SK-N-SH (cell line): Measurements from ENCODE around the gene RAB26. TPM values are rescaled to one million over a fixed set of nuclear protein-coding genes. Genes with fewer than 3 reads are reported as not detected.

Source experiments
- CTCF ChIA-PET: fragments of 300-600, 350-600 bp; formaldehyde crosslinking; extraction: SDS; loops from one replicate; lab custom pipeline; 2021; lab: Yijun Ruan, JAX
- POLR2A ChIA-PET: fragments of 350-600 bp; sonication (Branson Sonifier 250); formaldehyde crosslinking; extraction: SDS; loops from one replicate; lab custom pipeline; 2020; ENCODE audit warnings: antibody characterized with exemption, inconsistent platforms; lab: Yijun Ruan, JAX
- DNase-seq: peaks from one replicate; pipeline ENCODE4 v3.0.0; 2012
- H2AFZ ChIP-seq: fragments of 200-600 bp; sonication (generic); 2 replicates; pipeline ENCODE4 v1.8.1; 2016; ENCODE audit warnings: antibody characterized with exemption, mild to moderate bottlenecking, low read depth
- H3F3A ChIP-seq: fragments of 200-600 bp; sonication (generic); replicated peaks from 2 replicates; pipeline ENCODE3; 2016; ENCODE audit warnings: antibody characterized with exemption, mild to moderate bottlenecking; ENCODE audit not compliant: insufficient read depth
- H3K27ac ChIP-seq, 2 experiments: fragments of 200-500 bp in 1 of 2; fragments of 200-600 bp in 1 of 2; sonication (Bioruptor generic) in 1 of 2; sonication (generic), shearing (Covaris generic) in 1 of 2; 2 replicates each; pipeline versions ENCODE4 v1.5.1 to v1.6.1; 2014 to 2016; ENCODE audit warnings: low read depth in 2 of 2, inconsistent platforms in 1 of 2, low read length in 1 of 2, mild to moderate bottlenecking in 1 of 2, mixed read lengths in 1 of 2
- H3K27me3 ChIP-seq: fragments of 200-600 bp; sonication (generic), shearing (Covaris generic); 2 replicates; pipeline ENCODE4 v1.6.1; 2016; ENCODE audit warnings: mixed run types; ENCODE audit not compliant: insufficient read depth
- H3K36me3 ChIP-seq, 2 experiments: fragments of 200-500 bp in 1 of 2; fragments of 200-600 bp in 1 of 2; sonication (Bioruptor generic) in 1 of 2; sonication (generic) in 1 of 2; replicated peaks in 1 of 2; 2 replicates each; pipeline versions ENCODE3 to v1.5.1; 2014 to 2016; ENCODE audit warnings: low read length in 1 of 2, mild to moderate bottlenecking in 1 of 2; ENCODE audit not compliant: insufficient read depth in 2 of 2, control insufficient read depth in 1 of 2
- H3K4me1 ChIP-seq, 2 experiments: fragments of 200-500 bp in 1 of 2; fragments of 200-600 bp in 1 of 2; sonication (Bioruptor generic) in 1 of 2; sonication (generic), shearing (Covaris generic) in 1 of 2; 2 replicates each; pipeline versions ENCODE4 v1.5.1 to v1.6.1; 2014 to 2016; ENCODE audit warnings: low read depth in 1 of 2, low read length in 1 of 2, mixed run types in 1 of 2; ENCODE audit not compliant: insufficient read depth in 2 of 2, control insufficient read depth in 1 of 2
- H3K4me2 ChIP-seq: fragments of 200-600 bp; sonication (generic), shearing (Covaris generic); 2 replicates; pipeline ENCODE4 v1.6.1; 2017; ENCODE audit warnings: mixed run types
- H3K4me3 ChIP-seq, 2 experiments: fragments of 200-500 bp in 1 of 2; fragments of 200-600 bp in 1 of 2; sonication (Bioruptor generic) in 1 of 2; sonication (generic), shearing (Covaris generic) in 1 of 2; 2 replicates each; pipeline versions ENCODE4 v1.5.1 to v1.8.1; 2014 to 2016; ENCODE audit warnings: low read depth in 2 of 2, inconsistent platforms in 1 of 2, low read length in 1 of 2, mild to moderate bottlenecking in 1 of 2, mixed read lengths in 1 of 2, moderate library complexity in 1 of 2
- H3K79me2 ChIP-seq: fragments of 200-600 bp; sonication (generic); 2 replicates; pipeline ENCODE4 v1.8.1; 2017; ENCODE audit warnings: mild to moderate bottlenecking; ENCODE audit not compliant: insufficient read depth
- H3K9ac ChIP-seq: fragments of 200-600 bp; sonication (generic); 2 replicates; pipeline ENCODE4 v1.6.1; 2017; ENCODE audit warnings: mixed run types
- H3K9me2 ChIP-seq: fragments of 200-600 bp; sonication (generic); 2 replicates; pipeline ENCODE4 v1.6.1; 2017; ENCODE audit warnings: mixed run types
- H3K9me3 ChIP-seq: fragments of 200-600 bp; sonication (generic); 2 replicates; pipeline ENCODE4 v1.6.1; 2017; ENCODE audit warnings: mixed run types, mild to moderate bottlenecking, moderate library complexity
- H4K20me1 ChIP-seq: fragments of 200-600 bp; sonication (generic); 2 replicates; pipeline ENCODE4 v1.6.1; 2017; ENCODE audit warnings: mild to moderate bottlenecking, mixed run types; ENCODE audit not compliant: insufficient read depth
- CHD2 ChIP-seq: fragments of 150-350 bp; IDR thresholded peaks from 2 replicates; pipeline ENCODE4 v1.6.1; 2018; ENCODE audit warnings: low read length; ENCODE audit not compliant: partially characterized antibody
- EP300 ChIP-seq, 2 experiments: IDR thresholded peaks; 2 replicates each; pipeline versions ENCODE4 v1.4.0 to v1.6.1; 2012; ENCODE audit warnings: borderline replicate concordance in 1 of 2, low read depth in 1 of 2, low read length in 1 of 2
- JUND ChIP-seq: IDR thresholded peaks from 2 replicates; pipeline ENCODE4 v1.4.0; 2012
- NFIC ChIP-seq: IDR thresholded peaks from 2 replicates; pipeline ENCODE4 v1.4.0; 2012; ENCODE audit warnings: borderline replicate concordance
- NRF1 ChIP-seq: IDR thresholded peaks from 2 replicates; pipeline ENCODE4 v1.6.1; 2012; ENCODE audit warnings: low read depth, mild to moderate bottlenecking, low read length
- POLR2AphosphoS5 ChIP-seq: IDR thresholded peaks from 2 replicates; pipeline ENCODE4 v1.6.1; 2012; ENCODE audit warnings: low read depth, low read length
- RAD21 ChIP-seq: IDR thresholded peaks from 2 replicates; pipeline ENCODE4 v1.6.1; 2012; ENCODE audit warnings: mild to moderate bottlenecking, low read length
- RCOR1 ChIP-seq: fragments of 150-350 bp; IDR thresholded peaks from 2 replicates; pipeline ENCODE4 v1.6.1; 2017; ENCODE audit warnings: antibody characterized with exemption, low read length
- SMC3 ChIP-seq: IDR thresholded peaks from 2 replicates; pipeline ENCODE4 v1.6.1; 2012; ENCODE audit warnings: low read depth, low read length, improper control_type of control experiment
- TEAD4 ChIP-seq: IDR thresholded peaks from 2 replicates; pipeline ENCODE4 v1.4.0; 2012; ENCODE audit warnings: mild to moderate bottlenecking, borderline replicate concordance; ENCODE audit not compliant: insufficient read depth
- WGBS: methylation state at CpG from one replicate; pipeline ENCODE4 v1.1.6; 2017; ENCODE audit warnings: low lambda C conversion rate; 5-methylcytosine and 5-hydroxymethylcytosine counted together
- polyA plus RNA-seq, 3 experiments: library from polyadenylated mRNA; depleted of rRNA; stranded (reverse); fragments of >200 nt; gene quantifications; 2 replicates each; pipeline ENCODE4 v1.2.3, GENCODE V29; 2012
- TF ChIP-seq, protein P1 (sequence below): IDR thresholded peaks from 2 replicates; pipeline ENCODE4 v1.4.0; 2012; ENCODE audit warnings: low read depth
- TF ChIP-seq, protein P2 (sequence below): fragments of 200-600 bp; sonication (generic); IDR thresholded peaks from 2 replicates; pipeline ENCODE4 v1.6.1; 2017; ENCODE audit warnings: antibody characterized with exemption, mild to moderate bottlenecking, moderate library complexity
- TF ChIP-seq, protein P3 (sequence below): IDR thresholded peaks from 2 replicates; pipeline ENCODE4 v1.4.0; 2012; ENCODE audit warnings: low read depth, borderline replicate concordance
- TF ChIP-seq, protein P4 (sequence below): IDR thresholded peaks from 2 replicates; pipeline ENCODE4 v1.6.1; 2012; ENCODE audit warnings: mild to moderate bottlenecking, low read depth, low read length, moderate library complexity

The RAB26 gene
- polyA plus RNA-seq, 1 of the 3 experiments (the other 2 are of a cell fraction), result 14.3 TPM

DNA sequence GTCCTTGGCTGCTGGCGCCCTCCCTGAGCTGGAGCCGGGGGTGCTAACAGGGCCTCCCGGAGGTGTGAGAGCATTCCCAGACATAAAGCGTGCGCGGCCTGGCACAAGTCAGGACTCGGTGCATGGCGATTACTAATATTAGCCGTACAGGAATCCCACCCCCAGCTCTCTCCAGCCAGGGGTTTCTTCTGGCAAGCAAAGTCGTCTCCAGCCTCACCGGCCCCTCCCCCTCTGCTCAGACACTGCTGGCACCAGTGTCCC is 43.0 kb downstream of the RAB26 start:
- H3K27ac ChIP-seq, result no peak overlapping the region
- no peaks in the 10 kb centered on the region for H4K20me1 ChIP-seq
- no peak overlapping the region for H2AFZ ChIP-seq
- no peak for TF ChIP-seq TEAD4
- TF ChIP-seq NRF1, result no peak
- TF ChIP-seq EP300 (IDR thresholded peaks at IDR 0.05; ENCODE audit: borderline replicate concordance in 1 of 2, low read depth in 1 of 2, low read length in 1 of 2), result no peak
- no peak for TF ChIP-seq JUND
- TF ChIP-seq, all 33 proteins: peak for 0
- DNase-seq, result no peak
- Histone ChIP-seq H3K9me2 (no peaks in the 10 kb centered on the region), H3K4me1 (peaks cover 0 to 16% of the 10 kb centered on the region in 2 experiments; a peak in 1 of 4 replicates), H3F3A (no peaks in the 10 kb centered on the region), H3K27me3 (no peaks in the 10 kb centered on the region), H3K79me2 (no peaks in the 10 kb centered on the region), H3K9ac (no peak overlapping the region), H3K9me3 (no peaks in the 10 kb centered on the region), H3K4me2 (no peak overlapping the region), H3K4me3 (no peak overlapping the region), H3K36me3 (no peaks in the 10 kb centered on the region)
- ChIA-PET CTCF (no interaction called here), POLR2A (no interaction called here)
- 74% methylated on average over 3 of the region's 11 CpGs for WGBS

DNA sequence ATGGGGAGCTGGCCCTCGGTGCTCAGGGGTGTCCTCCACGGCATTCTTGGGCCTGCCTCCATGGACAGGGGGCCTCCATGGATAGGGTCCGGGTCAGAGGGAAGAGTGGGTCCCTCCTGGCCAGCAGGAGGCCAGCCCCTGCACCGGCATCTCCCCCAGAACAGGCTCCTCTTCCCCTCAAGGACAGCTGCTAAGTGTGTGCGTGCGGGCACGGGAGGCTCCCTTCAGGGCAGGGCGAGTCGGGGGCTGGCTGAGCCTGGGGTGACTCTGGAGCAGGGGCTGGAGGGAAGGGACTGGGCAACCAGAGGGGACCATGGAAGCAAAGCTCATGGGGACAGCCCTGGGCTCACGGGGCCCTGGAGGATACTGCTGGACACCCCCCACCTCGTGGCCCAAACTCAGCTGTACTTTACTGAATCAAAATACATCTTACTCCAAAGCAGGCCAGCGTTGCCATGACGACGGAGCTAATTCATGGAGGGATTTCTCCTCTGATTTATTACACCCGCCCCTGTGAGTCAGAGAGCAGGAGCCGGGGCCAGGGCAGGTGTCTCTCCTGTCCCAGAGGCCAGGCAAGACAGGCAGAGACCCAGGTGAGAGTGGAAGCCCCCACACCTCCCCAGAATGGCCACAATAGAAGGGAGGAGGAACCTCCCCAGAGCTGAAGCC is 45.9 kb downstream of the RAB26 start:
- H3K9me3 ChIP-seq, result no peaks in the 10 kb centered on the region
- H4K20me1 ChIP-seq, result no peaks in the 10 kb centered on the region
- no peak overlapping the region for H3K27ac ChIP-seq
- H3K4me3 ChIP-seq, result no peak overlapping the region
- no peak for DNase-seq
- H3F3A ChIP-seq, result no peaks in the 10 kb centered on the region
- H3K79me2 ChIP-seq, result no peaks in the 10 kb centered on the region
- no peak overlapping the region for H3K4me2 ChIP-seq
- 69% methylated on average over 6 of the region's 16 CpGs for WGBS
- TF ChIP-seq, protein P1, sequence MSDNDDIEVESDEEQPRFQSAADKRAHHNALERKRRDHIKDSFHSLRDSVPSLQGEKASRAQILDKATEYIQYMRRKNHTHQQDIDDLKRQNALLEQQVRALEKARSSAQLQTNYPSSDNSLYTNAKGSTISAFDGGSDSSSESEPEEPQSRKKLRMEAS, result no peak
- POLR2A ChIA-PET, result interaction anchor here (0.8 to 3.3 kb wide), 5 partner anchors 11 to 57 kb away, joined by 3 to 18 read pairs (median 5); partner anchors contain the start of genes ECI1 and TRAF7
- no peak overlapping the region for H2AFZ ChIP-seq
- H3K27me3 ChIP-seq, result no peaks in the 10 kb centered on the region
- H3K4me1 ChIP-seq, result peaks cover 0 to 18% of the 10 kb centered on the region in 2 experiments; a peak in 1 of 4 replicates
- CTCF ChIA-PET, result interaction anchor here (0.6 to 3.6 kb wide), 22 partner anchors 10 to 307 kb away, joined by 3 to 33 read pairs (median 4); partner anchors contain the start of genes ABCA3, BRICD5, CCNF and ECI1
- H3K9ac ChIP-seq, result no peak overlapping the region
- H3K9me2 ChIP-seq, result no peaks in the 10 kb centered on the region
- H3K36me3 ChIP-seq, result no peaks in the 10 kb centered on the region

DNA sequence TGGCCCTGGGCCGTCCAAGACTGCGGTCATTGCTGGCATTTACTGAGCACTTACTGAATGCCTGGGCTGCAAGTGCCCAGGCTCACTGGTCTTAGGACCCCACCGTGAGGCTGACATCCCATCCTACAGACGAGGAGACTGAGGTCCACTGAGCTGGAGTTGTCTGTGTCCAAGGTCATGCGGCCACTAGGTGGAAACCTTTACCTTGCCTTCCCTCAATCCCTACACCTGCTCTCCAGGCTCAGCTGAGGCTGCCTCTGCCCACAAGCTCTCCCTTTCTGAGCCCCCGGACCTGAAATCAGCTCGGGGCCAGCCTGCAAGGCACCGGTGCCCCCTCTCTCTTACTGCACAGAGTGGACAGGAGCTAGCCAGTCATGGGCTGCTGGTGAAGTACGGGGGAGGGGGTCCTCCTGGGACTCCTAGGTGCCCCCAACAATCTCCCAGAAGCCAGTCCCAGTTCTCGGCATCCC is 46.5 kb downstream of the RAB26 start:
- H3K79me2 ChIP-seq, result no peaks in the 10 kb centered on the region
- ChIA-PET POLR2A (interaction anchor here (0.8 to 3.3 kb wide), 5 partner anchors 12 to 57 kb away, joined by 3 to 18 read pairs (median 5); partner anchors contain the start of genes ECI1 and TRAF7), CTCF (interaction anchor here (0.9 to 3.6 kb wide), 22 partner anchors 10 to 306 kb away, joined by 3 to 33 read pairs (median 4); partner anchors contain the start of genes ABCA3, BRICD5, CCNF and ECI1)
- TF ChIP-seq, protein P2, sequence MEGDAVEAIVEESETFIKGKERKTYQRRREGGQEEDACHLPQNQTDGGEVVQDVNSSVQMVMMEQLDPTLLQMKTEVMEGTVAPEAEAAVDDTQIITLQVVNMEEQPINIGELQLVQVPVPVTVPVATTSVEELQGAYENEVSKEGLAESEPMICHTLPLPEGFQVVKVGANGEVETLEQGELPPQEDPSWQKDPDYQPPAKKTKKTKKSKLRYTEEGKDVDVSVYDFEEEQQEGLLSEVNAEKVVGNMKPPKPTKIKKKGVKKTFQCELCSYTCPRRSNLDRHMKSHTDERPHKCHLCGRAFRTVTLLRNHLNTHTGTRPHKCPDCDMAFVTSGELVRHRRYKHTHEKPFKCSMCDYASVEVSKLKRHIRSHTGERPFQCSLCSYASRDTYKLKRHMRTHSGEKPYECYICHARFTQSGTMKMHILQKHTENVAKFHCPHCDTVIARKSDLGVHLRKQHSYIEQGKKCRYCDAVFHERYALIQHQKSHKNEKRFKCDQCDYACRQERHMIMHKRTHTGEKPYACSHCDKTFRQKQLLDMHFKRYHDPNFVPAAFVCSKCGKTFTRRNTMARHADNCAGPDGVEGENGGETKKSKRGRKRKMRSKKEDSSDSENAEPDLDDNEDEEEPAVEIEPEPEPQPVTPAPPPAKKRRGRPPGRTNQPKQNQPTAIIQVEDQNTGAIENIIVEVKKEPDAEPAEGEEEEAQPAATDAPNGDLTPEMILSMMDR, result peak; percentile 52
- TF ChIP-seq RAD21 (peak; percentile 77), RCOR1 (peak; percentile 57; the same call in 1 of the 2 replicates), SMC3 (peak; percentile 47), POLR2AphosphoS5 (no peak), NFIC (no peak), CHD2 (no peak)
- TF ChIP-seq, protein P3, sequence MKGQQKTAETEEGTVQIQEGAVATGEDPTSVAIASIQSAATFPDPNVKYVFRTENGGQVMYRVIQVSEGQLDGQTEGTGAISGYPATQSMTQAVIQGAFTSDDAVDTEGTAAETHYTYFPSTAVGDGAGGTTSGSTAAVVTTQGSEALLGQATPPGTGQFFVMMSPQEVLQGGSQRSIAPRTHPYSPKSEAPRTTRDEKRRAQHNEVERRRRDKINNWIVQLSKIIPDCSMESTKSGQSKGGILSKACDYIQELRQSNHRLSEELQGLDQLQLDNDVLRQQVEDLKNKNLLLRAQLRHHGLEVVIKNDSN, result no peak
- TF ChIP-seq, protein P4, sequence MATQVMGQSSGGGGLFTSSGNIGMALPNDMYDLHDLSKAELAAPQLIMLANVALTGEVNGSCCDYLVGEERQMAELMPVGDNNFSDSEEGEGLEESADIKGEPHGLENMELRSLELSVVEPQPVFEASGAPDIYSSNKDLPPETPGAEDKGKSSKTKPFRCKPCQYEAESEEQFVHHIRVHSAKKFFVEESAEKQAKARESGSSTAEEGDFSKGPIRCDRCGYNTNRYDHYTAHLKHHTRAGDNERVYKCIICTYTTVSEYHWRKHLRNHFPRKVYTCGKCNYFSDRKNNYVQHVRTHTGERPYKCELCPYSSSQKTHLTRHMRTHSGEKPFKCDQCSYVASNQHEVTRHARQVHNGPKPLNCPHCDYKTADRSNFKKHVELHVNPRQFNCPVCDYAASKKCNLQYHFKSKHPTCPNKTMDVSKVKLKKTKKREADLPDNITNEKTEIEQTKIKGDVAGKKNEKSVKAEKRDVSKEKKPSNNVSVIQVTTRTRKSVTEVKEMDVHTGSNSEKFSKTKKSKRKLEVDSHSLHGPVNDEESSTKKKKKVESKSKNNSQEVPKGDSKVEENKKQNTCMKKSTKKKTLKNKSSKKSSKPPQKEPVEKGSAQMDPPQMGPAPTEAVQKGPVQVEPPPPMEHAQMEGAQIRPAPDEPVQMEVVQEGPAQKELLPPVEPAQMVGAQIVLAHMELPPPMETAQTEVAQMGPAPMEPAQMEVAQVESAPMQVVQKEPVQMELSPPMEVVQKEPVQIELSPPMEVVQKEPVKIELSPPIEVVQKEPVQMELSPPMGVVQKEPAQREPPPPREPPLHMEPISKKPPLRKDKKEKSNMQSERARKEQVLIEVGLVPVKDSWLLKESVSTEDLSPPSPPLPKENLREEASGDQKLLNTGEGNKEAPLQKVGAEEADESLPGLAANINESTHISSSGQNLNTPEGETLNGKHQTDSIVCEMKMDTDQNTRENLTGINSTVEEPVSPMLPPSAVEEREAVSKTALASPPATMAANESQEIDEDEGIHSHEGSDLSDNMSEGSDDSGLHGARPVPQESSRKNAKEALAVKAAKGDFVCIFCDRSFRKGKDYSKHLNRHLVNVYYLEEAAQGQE, result no peak
- peaks cover 0 to 18% of the 10 kb centered on the region in 2 experiments; a peak in 1 of 4 replicates for H3K4me1 ChIP-seq
- no peak overlapping the region for H3K9ac ChIP-seq
- peak overlapping the region; percentile 77; the same call in 1 of the 2 replicates for H3K4me2 ChIP-seq
- H3K9me3 ChIP-seq, result no peaks in the 10 kb centered on the region
- 21% methylated on average over 6 of the region's 10 CpGs for WGBS
- H3K27ac ChIP-seq, result no peak overlapping the region; a peak in 1 of 4 replicates
- H3K4me3 ChIP-seq, result peak overlapping the region; percentile 21 to 53; a peak in 2 of 4 replicates
- H3K27me3 ChIP-seq, result no peaks in the 10 kb centered on the region
- H2AFZ ChIP-seq, result no peak overlapping the region
- H3K9me2 ChIP-seq, result no peaks in the 10 kb centered on the region
- DNase-seq, result peak; percentile 74
- no peaks in the 10 kb centered on the region for H3K36me3 ChIP-seq
- no peaks in the 10 kb centered on the region for H3F3A ChIP-seq
- no peaks in the 10 kb centered on the region for H4K20me1 ChIP-seq
